Fibroblast of the aortic adventitia (primary cell): ENCODE measurements around the gene PTDSS2. TPM values are rescaled to one million over a fixed set of nuclear protein-coding genes. Genes with fewer than 3 reads are reported as not detected.

Source experiments
- DNase-seq: peaks from one replicate; pipeline ENCODE4 v3.0.0-alpha.2; 2010; ENCODE audit warnings: low read depth
- H3K4me3 ChIP-seq: 2 replicates; pipeline ENCODE4 v1.5.1; 2011; ENCODE audit warnings: low read depth, mild to moderate bottlenecking, control low read depth, low read length, moderate library complexity
- total RNA-seq: library from RNA; depleted of rRNA; stranded (reverse); fragments of >200 nt; gene quantifications from 2 replicates; pipeline ENCODE4 v1.2.3, GENCODE V29; 2012; ENCODE audit warnings: low replicate concordance
- TF ChIP-seq, protein P1 (sequence below): IDR thresholded peaks from 2 replicates; pipeline ENCODE4 v1.5.1; 2011; ENCODE audit warnings: mild to moderate bottlenecking, low read length, control low read depth, inconsistent platforms; ENCODE audit not compliant: insufficient read depth

Gene PTDSS2
- total RNA-seq, 1 donor: 28.7 TPM

- TF ChIP-seq, protein P1, sequence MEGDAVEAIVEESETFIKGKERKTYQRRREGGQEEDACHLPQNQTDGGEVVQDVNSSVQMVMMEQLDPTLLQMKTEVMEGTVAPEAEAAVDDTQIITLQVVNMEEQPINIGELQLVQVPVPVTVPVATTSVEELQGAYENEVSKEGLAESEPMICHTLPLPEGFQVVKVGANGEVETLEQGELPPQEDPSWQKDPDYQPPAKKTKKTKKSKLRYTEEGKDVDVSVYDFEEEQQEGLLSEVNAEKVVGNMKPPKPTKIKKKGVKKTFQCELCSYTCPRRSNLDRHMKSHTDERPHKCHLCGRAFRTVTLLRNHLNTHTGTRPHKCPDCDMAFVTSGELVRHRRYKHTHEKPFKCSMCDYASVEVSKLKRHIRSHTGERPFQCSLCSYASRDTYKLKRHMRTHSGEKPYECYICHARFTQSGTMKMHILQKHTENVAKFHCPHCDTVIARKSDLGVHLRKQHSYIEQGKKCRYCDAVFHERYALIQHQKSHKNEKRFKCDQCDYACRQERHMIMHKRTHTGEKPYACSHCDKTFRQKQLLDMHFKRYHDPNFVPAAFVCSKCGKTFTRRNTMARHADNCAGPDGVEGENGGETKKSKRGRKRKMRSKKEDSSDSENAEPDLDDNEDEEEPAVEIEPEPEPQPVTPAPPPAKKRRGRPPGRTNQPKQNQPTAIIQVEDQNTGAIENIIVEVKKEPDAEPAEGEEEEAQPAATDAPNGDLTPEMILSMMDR: no peak
- H3K4me3 ChIP-seq: no peak overlapping the region
Observed at GRCh38 chr11:531919-532526, 81.9 kb downstream of the PTDSS2 start.

GRCh38 chr11:532527-532985 lies 82.5 kb downstream of the PTDSS2 start:
- TF ChIP-seq, protein P1: no peak
- DNase-seq: no peak
- H3K4me3 ChIP-seq: no peak overlapping the region

More at GRCh38 chr11:531919-532526, 81.9 kb downstream of the PTDSS2 start:
- no peak for DNase-seq

- no peak overlapping the region for H3K4me3 ChIP-seq
- DNase-seq: no peak
Observed at GRCh38 chr11:532986-533585, 83.0 kb downstream of the PTDSS2 start.

GRCh38 chr11:533586-534395 lies 83.7 kb downstream of the PTDSS2 start:
- DNase-seq: no peak

More at GRCh38 chr11:532986-533585, 83.0 kb downstream of the PTDSS2 start:
- TF ChIP-seq, protein P1: no peak

DNA sequence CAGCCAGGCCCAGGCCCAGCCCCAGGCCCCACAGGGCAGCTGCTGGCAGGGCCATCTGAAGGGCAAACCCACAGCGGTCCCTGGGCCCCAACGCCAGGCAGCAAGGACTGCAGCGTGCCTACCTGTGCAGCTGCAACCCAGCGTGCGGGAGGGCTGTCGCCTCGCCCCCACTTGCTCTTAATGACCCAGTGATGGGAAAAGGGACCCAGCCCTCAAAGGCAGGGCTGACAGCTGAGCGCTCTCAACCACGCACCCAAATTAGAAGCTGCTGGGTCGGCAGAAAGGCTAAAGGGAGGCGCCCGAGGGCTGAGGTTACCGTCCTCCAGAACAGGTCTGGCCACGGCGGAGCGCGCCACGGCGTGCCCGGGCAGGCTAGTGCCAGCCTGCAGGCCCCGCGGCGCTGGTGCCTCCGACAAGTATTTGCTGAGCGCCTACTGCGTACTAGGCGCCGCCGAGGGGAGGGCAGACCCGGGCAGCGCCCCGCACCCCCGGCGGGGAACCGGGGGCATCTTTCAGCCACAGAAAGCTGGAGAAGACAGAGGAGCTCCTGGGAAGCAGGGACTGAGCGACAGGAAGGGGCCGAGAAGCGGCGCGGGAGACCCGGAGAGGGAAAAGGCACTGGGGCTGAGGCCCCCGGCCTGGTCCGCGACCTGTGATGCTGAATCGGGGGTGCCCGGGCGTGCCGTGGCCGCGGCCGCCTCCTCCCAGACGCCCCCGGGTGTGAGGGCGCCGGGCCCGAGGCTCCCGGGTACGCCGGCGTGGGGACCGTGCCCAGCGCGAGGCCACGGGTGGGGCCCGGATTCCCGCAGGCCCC lies 84.5 kb downstream of the PTDSS2 start:
- TF ChIP-seq, protein P1: no peak
- H3K4me3 ChIP-seq: peak overlapping the region; percentile 79
- DNase-seq: no peak

More at GRCh38 chr11:533586-534395, 83.7 kb downstream of the PTDSS2 start:
- TF ChIP-seq, protein P1: no peak
- H3K4me3 ChIP-seq: peak overlapping the region; percentile 79

DNA sequence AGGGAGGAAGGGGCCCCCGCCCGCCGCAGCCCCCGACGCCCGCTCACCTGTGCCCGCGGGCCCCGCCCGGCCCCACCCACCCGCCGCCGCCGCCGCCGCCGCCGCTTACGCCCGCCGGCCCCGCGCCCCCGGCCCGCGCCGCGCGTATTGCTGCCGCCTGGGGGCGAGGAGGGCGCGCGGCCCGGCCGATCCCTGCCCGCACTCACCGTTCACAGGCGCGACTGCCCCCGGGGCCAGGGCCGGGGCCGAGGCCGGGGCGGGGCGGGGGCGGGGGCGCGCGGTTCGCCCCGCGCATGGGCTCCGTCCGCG lies 85.1 kb downstream of the PTDSS2 start:
- peak overlapping the region; percentile 79 for H3K4me3 ChIP-seq
- TF ChIP-seq, protein P1: peak; percentile 5
- no peak for DNase-seq
